ENCODE results near the gene NDUFV3. TPM values are rescaled to one million over a fixed set of nuclear protein-coding genes. Genes with fewer than 3 reads are reported as not detected.

NDUFV3 gene
- total and polyA plus RNA-seq, 2 of the 8 experiments (the other 6 are each of a cell fraction or from before 2014, with no cell fraction given) = 17.0 to 44.4 TPM

DNA sequence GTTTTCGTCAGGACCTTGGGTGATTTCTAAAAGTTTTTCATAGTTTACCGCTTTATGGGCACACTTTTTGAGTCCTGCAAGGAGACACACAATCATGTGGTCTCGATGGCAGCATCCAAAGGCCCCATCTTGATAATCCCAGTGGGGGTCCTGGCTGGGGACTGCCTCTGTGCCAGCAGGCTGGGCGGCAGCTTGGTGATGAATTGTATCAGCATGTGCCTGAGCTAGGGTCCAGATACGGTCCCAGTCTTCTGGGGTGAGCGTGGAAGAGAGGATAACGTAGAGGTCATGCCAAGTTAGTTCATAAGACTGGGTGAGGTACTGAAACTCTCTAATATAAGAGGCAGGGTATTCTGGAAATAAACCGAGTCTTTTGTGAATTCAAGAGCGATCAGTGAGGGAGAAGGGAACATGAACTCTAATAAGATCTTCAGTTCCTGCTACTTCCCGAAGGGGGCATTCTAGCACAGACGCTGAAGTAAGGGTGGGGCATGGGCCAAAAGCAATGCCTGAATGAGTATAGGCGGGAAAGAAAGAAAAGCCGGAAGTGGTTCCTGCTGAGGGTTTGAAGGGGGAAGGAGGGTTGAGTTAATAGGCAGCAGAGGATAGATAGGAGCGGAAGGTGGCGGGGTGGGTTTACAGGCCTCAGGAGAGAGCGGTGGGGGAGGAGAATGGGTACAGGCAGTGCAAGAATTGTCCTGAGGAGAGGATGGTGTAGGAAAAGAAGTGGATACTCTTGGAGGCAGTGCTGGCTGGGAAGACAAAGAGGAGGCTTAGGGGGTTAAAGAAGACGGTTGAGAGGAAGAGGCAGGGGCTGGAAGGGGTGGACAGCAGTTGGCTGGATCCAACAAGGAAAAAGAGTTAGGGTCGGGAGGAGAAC lies 30.7 kb downstream of the NDUFV3 start:
- Histone ChIP-seq H3K9ac (replicated peaks in 1 of 4; ENCODE audit: extremely low read depth in 1 of 4, low read depth in 3 of 4, low read length in 3 of 4) (peak overlapping the region in 2 of 4 experiments; percentile 6 to 36; a peak in 2 of 7 replicates), H2BK120ac (replicated peaks; ENCODE audit: low read depth, low read length) (peak overlapping the region; percentile 8), H3K79me1 (ENCODE audit: low read depth, low read length) (no peaks in the 10 kb centered on the region), H2AFZ (ENCODE audit: low read length) (no peak overlapping the region), H3K79me2 (ENCODE audit: control insufficient read depth in 1 of 2, insufficient read depth in 2 of 2, low read length in 2 of 2) (no peaks in the 10 kb centered on the region; a peak in 1 of 4 replicates), H4K20me1 (replicated peaks in 1 of 2; ENCODE audit: control insufficient read depth in 1 of 2, insufficient read depth in 2 of 2, low read length in 2 of 2) (no peaks in the 10 kb centered on the region), H4K8ac (ENCODE audit: extremely low read depth, insufficient read depth, low read length) (peak overlapping the region; percentile 41; the same call in 1 of the 2 replicates), H2BK12ac (ENCODE audit: low read depth, low read length) (peak overlapping the region; percentile 62), H3K27me3 (replicated peaks in 1 of 4; ENCODE audit: control insufficient read depth in 3 of 4, extremely low read depth in 1 of 4, insufficient read depth in 3 of 4, low read length in 3 of 4) (no peaks in the 10 kb centered on the region), H3K18ac (ENCODE audit: extremely low read depth, low read length) (peak overlapping the region; percentile 94), H3K4ac (replicated peaks; ENCODE audit: insufficient read length, low read depth, low read length) (peak overlapping the region; percentile 57), H3K27ac (ENCODE audit: low read depth, low read length) (peak overlapping the region; percentile 62; the same call in 1 of the 2 replicates), H4K5ac (ENCODE audit: insufficient read length, low read depth, low read length) (peak overlapping the region; percentile 90), H3K4me3 (ENCODE audit: extremely low read depth in 1 of 4, insufficient read depth in 2 of 4, low read depth in 3 of 4, low read length in 4 of 4) (peak overlapping the region in 3 of 4 experiments; percentile 5 to 19 (median 5); a peak in 3 of 8 replicates), H3K14ac (ENCODE audit: insufficient read length) (no peak overlapping the region), H4K91ac (replicated peaks; ENCODE audit: insufficient read length, low read length) (peak overlapping the region; percentile 93), H2BK5ac (ENCODE audit: low read depth, low read length) (peak overlapping the region; percentile 97), H3K9me3 (ENCODE audit: insufficient read depth in 2 of 2, low read depth in 1 of 2, low read length in 1 of 2) (no peaks in the 10 kb centered on the region), H2AK5ac (ENCODE audit: low read depth, low read length) (0 out of 2 replicates have a peak overlapping the region, but pooled peaks have one; percentile 96), H3K56ac (replicated peaks; ENCODE audit: insufficient read length, low read depth, low read length) (peak overlapping the region; percentile 12), H3K36me3 (ENCODE audit: control insufficient read depth in 2 of 4, insufficient read depth in 4 of 4, low read length in 3 of 4) (peaks cover 0 to 10% (median 0%) of the 10 kb centered on the region in 4 experiments; a peak in 3 of 8 replicates), H2BK15ac (ENCODE audit: low read length) (no peak overlapping the region), H3K4me1 (replicated peaks in 1 of 4; ENCODE audit: control insufficient read depth in 3 of 4, insufficient read depth in 4 of 4, low read length in 3 of 4) (peaks cover 11 to 18% (median 14%) of the 10 kb centered on the region in 4 experiments), H3K23ac (ENCODE audit: insufficient read length) (no peak overlapping the region), H3K4me2 (ENCODE audit: insufficient read depth in 1 of 2, low read depth in 2 of 2, low read length in 2 of 2) (peak overlapping the region; percentile 38 to 44; a peak in 3 of 4 replicates), H3K23me2 (ENCODE audit: low read depth, low read length) (no peaks in the 10 kb centered on the region; the same call in 1 of the 2 replicates), H2BK20ac (ENCODE audit: low read length) (peak overlapping the region; percentile 75; the same call in 1 of the 2 replicates)
- 31% methylated on average over 18 of the region's 18 CpGs; no CpG with 5 or more reads in 1 of the 2 experiments for WGBS, 2 experiments (ENCODE audit: extremely low coverage in 1 of 2, insufficient coverage in 1 of 2, insufficient read length in 1 of 2, insufficient replicate concordance in 2 of 2, low coverage in 1 of 2, low lambda C conversion rate in 2 of 2, missing lambda C conversion rate in 1 of 2)
- ChIA-PET POLR2A (ENCODE audit: partially characterized antibody) (interaction anchor here (1.0 to 2.0 kb wide), 5 partner anchors 9 to 75 kb away, joined by 3 to 5 read pairs (median 3); no protein-coding TSS in a partner anchor), CTCF (ENCODE audit: partially characterized antibody) (interaction anchor here (0.6 to 1.7 kb wide), 7 partner anchors 9 to 109 kb away, joined by 3 to 5 read pairs (median 3); no protein-coding TSS in a partner anchor)
- DNase-seq (ENCODE audit: low read depth in 1 of 2, low spot score in 2 of 2) = peak; percentile 82 to 88
- FAIRE-seq = peak; percentile 80
- TF ChIP-seq SUZ12 (IDR thresholded peaks at IDR 0.05; ENCODE audit: low read length) (no peak), RAD21 (IDR thresholded peaks at IDR 0.05 in 1 of 2, conservative IDR thresholded peaks at IDR 0.05 in 1 of 2; ENCODE audit: low read depth in 2 of 2, low read length in 2 of 2) (peak; percentile 94 to 97), SP1 (IDR thresholded peaks at IDR 0.05; ENCODE audit: low read depth, low read length) (peak; percentile 73; the same call in 1 of the 2 replicates), NANOG (IDR thresholded peaks at IDR 0.05; ENCODE audit: insufficient read depth, low read depth, low read length, poor library complexity, severe bottlenecking) (peak; percentile 11), SP4 (IDR thresholded peaks at IDR 0.05; ENCODE audit: low read length) (peak; percentile 85; the same call in 1 of the 2 replicates), TEAD4 (IDR thresholded peaks at IDR 0.05; ENCODE audit: low read depth, low read length) (no peak), CHD1 (IDR thresholded peaks at IDR 0.05; ENCODE audit: low read depth, low read length) (no peak), TCF12 (IDR thresholded peaks at IDR 0.05; ENCODE audit: low read depth, low read length) (no peak), BCL11A (IDR thresholded peaks at IDR 0.05; ENCODE audit: low read depth in 2 of 2, low read length in 2 of 2) (no peak)
- TF ChIP-seq, protein P1, sequence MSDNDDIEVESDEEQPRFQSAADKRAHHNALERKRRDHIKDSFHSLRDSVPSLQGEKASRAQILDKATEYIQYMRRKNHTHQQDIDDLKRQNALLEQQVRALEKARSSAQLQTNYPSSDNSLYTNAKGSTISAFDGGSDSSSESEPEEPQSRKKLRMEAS (IDR thresholded peaks at IDR 0.05) = peak; percentile 67

Measured in H1 (cell line).